K562 (cell line): ENCODE data around the gene DNAJC30. TPM values are rescaled to one million over a fixed set of nuclear protein-coding genes. Genes with fewer than 3 reads are reported as not detected.

Experiments used
- BCOR ChIP-seq: fragments of 450-650 bp; IDR thresholded peaks from 2 replicates; pipeline ENCODE4 v1.6.1; 2016
- CHCHD3 ChIP-seq: fragments of 250-450 bp; sonication (Bioruptor Pico); IDR thresholded peaks from 2 replicates; pipeline ENCODE4 v2.1.2; 2022; ENCODE audit warnings: mild to moderate bottlenecking
- CHD1 ChIP-seq: fragments of 200-600 bp; sonication (generic); IDR thresholded peaks from one replicate; pipeline ENCODE4 v1.6.1; 2012; ENCODE audit warnings: mild to moderate bottlenecking, moderate library complexity, low read length, inconsistent platforms
- ELK1 ChIP-seq: sonication (generic); formaldehyde crosslinking; IDR thresholded peaks from 2 replicates; pipeline ENCODE4 v1.8.1; 2022; ENCODE audit warnings: missing genetic modification reagents
- GTF2E2 ChIP-seq: fragments of 200-800 bp; sonication (Bioruptor generic); IDR thresholded peaks from 2 replicates; pipeline ENCODE4 v1.6.1; 2016; ENCODE audit warnings: missing genetic modification characterization, missing compliant biosample characterization
- HDAC8 ChIP-seq: fragments of 450-650 bp; IDR thresholded peaks from 2 replicates; pipeline ENCODE4 v1.6.1; 2016; ENCODE audit warnings: mild to moderate bottlenecking, missing genetic modification characterization, moderate library complexity, missing compliant biosample characterization
- HNRNPK ChIP-seq: fragments of 200-400 bp; formaldehyde crosslinking; IDR thresholded peaks from one replicate; pipeline ENCODE4 v1.6.1; 2018; ENCODE audit warnings: mild to moderate bottlenecking, low read depth, low read length; ENCODE audit not compliant: poor library complexity, severe bottlenecking
- IRF2 ChIP-seq: sonication (generic); formaldehyde crosslinking; IDR thresholded peaks from 2 replicates; pipeline ENCODE4 v1.8.1; 2022; ENCODE audit warnings: mild to moderate bottlenecking, missing genetic modification reagents
- KLF13 ChIP-seq: fragments of 450-650 bp; IDR thresholded peaks from 2 replicates; pipeline ENCODE4 v1.6.1; 2016; ENCODE audit warnings: missing genetic modification characterization, low read depth, mild to moderate bottlenecking, missing compliant biosample characterization, moderate library complexity, borderline replicate concordance
- LARP7 ChIP-seq: fragments of 450-650 bp; IDR thresholded peaks from 2 replicates; pipeline ENCODE4 v1.6.1; 2016
- NFYB ChIP-seq: IDR thresholded peaks from 2 replicates; pipeline ENCODE4 v1.6.1; 2011; ENCODE audit warnings: mild to moderate bottlenecking, moderate library complexity; ENCODE audit not compliant: insufficient read length; ENCODE audit errors: extremely low read depth
- POLR2H ChIP-seq: IDR thresholded peaks from 2 replicates; pipeline ENCODE4 v1.6.1; 2016; ENCODE audit warnings: missing genetic modification characterization, low read depth, mild to moderate bottlenecking, control low read depth, missing compliant biosample characterization, moderate library complexity
- SMARCB1 ChIP-seq: IDR thresholded peaks from 2 replicates; pipeline ENCODE4 v1.6.1; 2011; ENCODE audit warnings: improper control_type of control experiment, low read depth; ENCODE audit not compliant: insufficient read length
- SPI1 ChIP-seq: IDR thresholded peaks from 2 replicates; pipeline ENCODE4 v1.6.1; 2011; ENCODE audit warnings: low read depth, low read length, control low read depth, borderline replicate concordance
- STAT5A ChIP-seq: IDR thresholded peaks from 2 replicates; pipeline ENCODE4 v1.6.1; 2012; ENCODE audit warnings: low read length, inconsistent platforms, borderline replicate concordance
- XRCC4 ChIP-seq: IDR thresholded peaks from one replicate; pipeline ENCODE4 v1.6.1; 2011; ENCODE audit not compliant: insufficient read depth, insufficient read length; ENCODE audit errors: extremely low read depth
- ZNF143 ChIP-seq: sonication (generic); formaldehyde crosslinking; IDR thresholded peaks from 2 replicates; pipeline ENCODE4 v1.9.0; 2022; ENCODE audit warnings: mild to moderate bottlenecking, missing genetic modification reagents
- ZNF253 ChIP-seq: fragments of 250-450 bp; sonication (Bioruptor Pico); conservative IDR thresholded peaks from 2 replicates; pipeline ENCODE4 v1.6.1; 2021; ENCODE audit warnings: mild to moderate bottlenecking
- ZNF263 ChIP-seq: sonication (generic); formaldehyde crosslinking; IDR thresholded peaks from 2 replicates; pipeline ENCODE4 v1.8.0; 2022; ENCODE audit warnings: mild to moderate bottlenecking, missing genetic modification reagents, borderline replicate concordance
- ZNF76 ChIP-seq: fragments of 250-450 bp; sonication (Bioruptor Pico); IDR thresholded peaks from 2 replicates; pipeline ENCODE4 v1.4.0; 2020; ENCODE audit warnings: mild to moderate bottlenecking, moderate library complexity, borderline replicate concordance
- ZNF830 ChIP-seq: fragments of 250-450 bp; sonication (Bioruptor Pico); IDR thresholded peaks from 2 replicates; pipeline ENCODE4 v1.5.0; 2021; ENCODE audit warnings: mild to moderate bottlenecking
- polyA plus RNA-seq, 8 experiments: library from polyadenylated mRNA; depleted of rRNA in 4 of 8; stranded (reverse) in 5 of 8; unstranded in 3 of 8; fragments of >200 nt; fragmentation: Nextera tagmentation in 2 of 8; fragmentation: Illumina TruSeq in 1 of 8; extraction: Ambion mirVana in 2 of 8; extraction: Trizol in 1 of 8; gene quantifications; 2 replicates each; pipeline versions ENCODE4 v1.2.1 to v1.2.3, GENCODE V29; 2011 to 2014; ENCODE audit warnings: inconsistent platforms in 1 of 8, missing spikeins in 1 of 8
- total RNA-seq, 7 experiments: library from RNA; depleted of rRNA in 6 of 7; stranded (reverse); fragments of >200 nt in 6 of 7; fragmentation: Illumina TruSeq in 2 of 7; extraction: Trizol in 2 of 7; gene quantifications; 2 replicates each; pipeline versions ENCODE4 v1.2.1 to v1.2.3, GENCODE V29; 2011 to 2021; ENCODE audit warnings: low replicate concordance in 1 of 7
- TF ChIP-seq, protein P1 (sequence below): sonication (generic); formaldehyde crosslinking; IDR thresholded peaks from 2 replicates; pipeline ENCODE4 v1.8.0; 2023; ENCODE audit warnings: missing genetic modification reagents, mild to moderate bottlenecking, borderline replicate concordance
- TF ChIP-seq, protein P2 (sequence below): sonication (generic); formaldehyde crosslinking; IDR thresholded peaks from 2 replicates; pipeline ENCODE4 v1.9.0; 2022; ENCODE audit warnings: mild to moderate bottlenecking, missing genetic modification reagents

The DNAJC30 gene
- total and polyA plus RNA-seq, 9 of the 15 experiments (the other 6 are each of a cell fraction or from before 2014, with no cell fraction given), result 1.1 to 11.3 (median 4.6) TPM

DNA sequence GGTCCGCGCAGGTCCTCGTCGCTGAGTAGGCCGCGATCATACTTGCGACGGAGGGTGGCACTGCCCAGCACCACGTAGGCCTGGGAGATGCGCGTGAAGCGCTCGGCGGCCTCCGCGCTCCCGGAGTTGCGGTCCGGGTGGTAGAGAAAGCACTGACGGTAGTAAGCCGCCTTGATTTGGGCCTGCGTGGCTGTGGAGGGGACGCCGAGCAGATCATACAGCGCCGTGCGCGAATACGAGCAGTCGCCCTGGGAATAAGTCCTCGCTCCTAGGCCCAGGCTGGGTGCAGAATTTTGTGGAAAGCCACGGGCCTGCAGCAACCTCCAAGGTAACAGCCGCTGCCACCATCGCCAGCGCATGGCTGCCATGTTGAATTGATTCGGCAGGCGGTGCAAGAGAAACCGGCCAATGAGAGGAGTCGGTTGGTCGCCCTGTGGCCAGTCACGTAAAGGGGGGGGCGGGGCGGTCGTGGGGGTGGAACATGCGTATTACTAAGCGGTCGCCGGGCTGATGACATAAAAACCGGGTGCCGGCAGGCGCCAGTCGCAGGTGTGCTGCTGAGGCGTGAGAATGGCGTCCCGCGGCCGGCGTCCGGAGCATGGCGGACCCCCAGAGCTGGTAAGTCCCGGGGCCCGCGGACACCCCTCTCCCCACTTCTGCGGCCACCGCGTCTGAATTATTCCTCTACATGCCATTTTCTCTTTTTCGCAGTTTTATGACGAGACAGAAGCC, at the start of gene DNAJC30, which contains the start of gene BUD23 (continued):
- TF ChIP-seq, protein P1, sequence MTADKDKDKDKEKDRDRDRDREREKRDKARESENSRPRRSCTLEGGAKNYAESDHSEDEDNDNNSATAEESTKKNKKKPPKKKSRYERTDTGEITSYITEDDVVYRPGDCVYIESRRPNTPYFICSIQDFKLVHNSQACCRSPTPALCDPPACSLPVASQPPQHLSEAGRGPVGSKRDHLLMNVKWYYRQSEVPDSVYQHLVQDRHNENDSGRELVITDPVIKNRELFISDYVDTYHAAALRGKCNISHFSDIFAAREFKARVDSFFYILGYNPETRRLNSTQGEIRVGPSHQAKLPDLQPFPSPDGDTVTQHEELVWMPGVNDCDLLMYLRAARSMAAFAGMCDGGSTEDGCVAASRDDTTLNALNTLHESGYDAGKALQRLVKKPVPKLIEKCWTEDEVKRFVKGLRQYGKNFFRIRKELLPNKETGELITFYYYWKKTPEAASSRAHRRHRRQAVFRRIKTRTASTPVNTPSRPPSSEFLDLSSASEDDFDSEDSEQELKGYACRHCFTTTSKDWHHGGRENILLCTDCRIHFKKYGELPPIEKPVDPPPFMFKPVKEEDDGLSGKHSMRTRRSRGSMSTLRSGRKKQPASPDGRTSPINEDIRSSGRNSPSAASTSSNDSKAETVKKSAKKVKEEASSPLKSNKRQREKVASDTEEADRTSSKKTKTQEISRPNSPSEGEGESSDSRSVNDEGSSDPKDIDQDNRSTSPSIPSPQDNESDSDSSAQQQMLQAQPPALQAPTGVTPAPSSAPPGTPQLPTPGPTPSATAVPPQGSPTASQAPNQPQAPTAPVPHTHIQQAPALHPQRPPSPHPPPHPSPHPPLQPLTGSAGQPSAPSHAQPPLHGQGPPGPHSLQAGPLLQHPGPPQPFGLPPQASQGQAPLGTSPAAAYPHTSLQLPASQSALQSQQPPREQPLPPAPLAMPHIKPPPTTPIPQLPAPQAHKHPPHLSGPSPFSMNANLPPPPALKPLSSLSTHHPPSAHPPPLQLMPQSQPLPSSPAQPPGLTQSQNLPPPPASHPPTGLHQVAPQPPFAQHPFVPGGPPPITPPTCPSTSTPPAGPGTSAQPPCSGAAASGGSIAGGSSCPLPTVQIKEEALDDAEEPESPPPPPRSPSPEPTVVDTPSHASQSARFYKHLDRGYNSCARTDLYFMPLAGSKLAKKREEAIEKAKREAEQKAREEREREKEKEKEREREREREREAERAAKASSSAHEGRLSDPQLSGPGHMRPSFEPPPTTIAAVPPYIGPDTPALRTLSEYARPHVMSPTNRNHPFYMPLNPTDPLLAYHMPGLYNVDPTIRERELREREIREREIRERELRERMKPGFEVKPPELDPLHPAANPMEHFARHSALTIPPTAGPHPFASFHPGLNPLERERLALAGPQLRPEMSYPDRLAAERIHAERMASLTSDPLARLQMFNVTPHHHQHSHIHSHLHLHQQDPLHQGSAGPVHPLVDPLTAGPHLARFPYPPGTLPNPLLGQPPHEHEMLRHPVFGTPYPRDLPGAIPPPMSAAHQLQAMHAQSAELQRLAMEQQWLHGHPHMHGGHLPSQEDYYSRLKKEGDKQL (CRISPR knock-in tag), result 0 out of 2 replicates have a peak, but pooled peaks have one; percentile 36
- TF ChIP-seq ZNF143 (CRISPR knock-in tag) (no peak), SPI1 (no peak), GTF2E2 (tag) (0 out of 2 replicates have a peak, but pooled peaks have one; percentile 49), ZNF253 (CRISPR knock-in tag) (no peak), ELK1 (CRISPR knock-in tag) (no peak), BCOR (peak; percentile 19; the same call in 1 of the 2 replicates), POLR2H (tag) (peak; percentile 74), CHCHD3 (CRISPR knock-in tag) (no peak), HDAC8 (tag) (no peak), ZNF830 (CRISPR knock-in tag) (no peak), NFYB (peak; percentile 91), HNRNPK (no peak), XRCC4 (no peak), CHD1 (peak; percentile 77), SMARCB1 (no peak), KLF13 (no peak), LARP7 (no peak), IRF2 (CRISPR knock-in tag) (no peak), STAT5A (no peak), ZNF76 (no peak), ZNF263 (CRISPR knock-in tag) (no peak)
- TF ChIP-seq, protein P2, sequence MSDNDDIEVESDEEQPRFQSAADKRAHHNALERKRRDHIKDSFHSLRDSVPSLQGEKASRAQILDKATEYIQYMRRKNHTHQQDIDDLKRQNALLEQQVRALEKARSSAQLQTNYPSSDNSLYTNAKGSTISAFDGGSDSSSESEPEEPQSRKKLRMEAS (CRISPR knock-in tag), result peak; percentile 72
